ENCODE results near the gene SPACA5.
A peak's percentile ranks its signal among the peaks of the same experiment; 100 is the strongest.
"Not testable (repeated sequence)": the region's sequence is repeated elsewhere in the genome, so short reads cannot be mapped to it uniquely, and the experiment has no call there.

SPACA5 gene

GRCh38 chrX:48021026-48021900 lies 14.5 kb downstream of the SPACA5 start:
- peak; percentile 80 for DNase-seq

- no peak for DNase-seq
Observed at GRCh38 chrX:48022100-48022499, 15.3 kb downstream of the SPACA5 start.

- no peak for DNase-seq
Observed at GRCh38 chrX:48022738-48023137, 15.9 kb downstream of the SPACA5 start.

- DNase-seq = peak; percentile 53
Observed at GRCh38 chrX:48025561-48025960, 18.8 kb downstream of the SPACA5 start.

GRCh38 chrX:48027545-48027944 lies 20.8 kb downstream of the SPACA5 start:
- not testable (repeated sequence) for DNase-seq

- no peak for DNase-seq
Observed at GRCh38 chrX:48028091-48028490, 21.3 kb downstream of the SPACA5 start.

GRCh38 chrX:48030237-48030636 lies 23.4 kb downstream of the SPACA5 start:
- no peak for DNase-seq

GRCh38 chrX:48030641-48031173 lies 23.9 kb downstream of the SPACA5 start:
- DNase-seq = not testable (repeated sequence)

- DNase-seq = no peak
Observed at GRCh38 chrX:48035891-48036290, 29.1 kb downstream of the SPACA5 start.

GRCh38 chrX:48043056-48043455 lies 36.3 kb downstream of the SPACA5 start:
- DNase-seq = no peak

- DNase-seq = peak; percentile 15
Observed at GRCh38 chrX:48045410-48046311, 38.9 kb downstream of the SPACA5 start.

GRCh38 chrX:48046846-48047245 lies 40.1 kb downstream of the SPACA5 start:
- no peak for DNase-seq

- no peak for DNase-seq
Observed at GRCh38 chrX:48058621-48059295, 52.0 kb downstream of the SPACA5 start.

GRCh38 chrX:48059296-48059639 lies 52.5 kb downstream of the SPACA5 start:
- DNase-seq = no peak
